Trophoblast cell (in vitro differentiated cells and primary cell): ENCODE data around the gene AKAP13.

Experiments
- DNase-seq, 2 donors: peaks; one replicate each; pipeline ENCODE4 v3.0.0-alpha.2; 2016
- H2AFZ ChIP-seq: 2 replicates; pipeline ENCODE4 v1.6.1; 2013; ENCODE audit warnings: low read length, moderate library complexity, mild to moderate bottlenecking; ENCODE audit not compliant: insufficient read depth, poor library complexity
- H2AK5ac ChIP-seq: 2 replicates; pipeline ENCODE4 v1.6.1; 2013; ENCODE audit warnings: mild to moderate bottlenecking, low read length
- H2BK120ac ChIP-seq: 2 replicates; pipeline ENCODE4 v1.6.1; 2013; ENCODE audit warnings: low read length, mild to moderate bottlenecking, moderate library complexity; ENCODE audit not compliant: insufficient read depth, poor library complexity
- H2BK12ac ChIP-seq: 2 replicates; pipeline ENCODE4 v1.6.1; 2013; ENCODE audit warnings: mild to moderate bottlenecking, low read length, moderate library complexity
- H2BK5ac ChIP-seq: 2 replicates; pipeline ENCODE4 v1.6.1; 2013; ENCODE audit warnings: low read length, low read depth, moderate library complexity, mild to moderate bottlenecking; ENCODE audit not compliant: poor library complexity
- H3K14ac ChIP-seq: 2 replicates; pipeline ENCODE4 v1.6.1; 2013; ENCODE audit warnings: mild to moderate bottlenecking, low read length
- H3K18ac ChIP-seq: 2 replicates; pipeline ENCODE4 v1.6.1; 2013; ENCODE audit warnings: mild to moderate bottlenecking, low read length
- H3K23ac ChIP-seq: 2 replicates; pipeline ENCODE4 v1.6.1; 2013; ENCODE audit warnings: low read length
- H3K27ac ChIP-seq: 2 replicates; pipeline ENCODE4 v1.5.1; 2013; ENCODE audit warnings: low read depth, mild to moderate bottlenecking, inconsistent platforms, low read length, moderate library complexity
- H3K27me3 ChIP-seq: 2 replicates; pipeline ENCODE4 v1.6.1; 2013; ENCODE audit warnings: inconsistent platforms, mild to moderate bottlenecking, low read length, moderate library complexity; ENCODE audit not compliant: insufficient read depth
- H3K36me3 ChIP-seq, 2 experiments: 1 replicate in 1 of 2; 2 replicates in 1 of 2; pipeline ENCODE4 v1.6.1; 2013; ENCODE audit warnings: low read length in 2 of 2, mild to moderate bottlenecking in 2 of 2, moderate library complexity in 1 of 2; ENCODE audit not compliant: insufficient read depth in 2 of 2, control insufficient read depth in 1 of 2
- H3K4ac ChIP-seq: 2 replicates; pipeline ENCODE4 v1.6.1; 2013; ENCODE audit warnings: low read depth, mild to moderate bottlenecking, low read length, moderate library complexity
- H3K4me1 ChIP-seq, 2 experiments: 1 replicate in 1 of 2; 2 replicates in 1 of 2; pipeline ENCODE4 v1.6.1; 2013; ENCODE audit warnings: low read length in 2 of 2, mild to moderate bottlenecking in 2 of 2, moderate library complexity in 1 of 2; ENCODE audit not compliant: insufficient read depth in 2 of 2, control insufficient read depth in 1 of 2
- H3K4me2 ChIP-seq: 2 replicates; pipeline ENCODE4 v1.6.1; 2013; ENCODE audit warnings: inconsistent platforms, mild to moderate bottlenecking, low read length, moderate library complexity
- H3K4me3 ChIP-seq: 2 replicates; pipeline ENCODE4 v1.5.1; 2013; ENCODE audit warnings: mild to moderate bottlenecking, low read depth, low read length, inconsistent platforms
- H3K79me1 ChIP-seq: one replicate; pipeline ENCODE4 v1.6.1; 2013; ENCODE audit warnings: low read length
- H3K79me2 ChIP-seq: 2 replicates; pipeline ENCODE4 v1.6.1; 2013; ENCODE audit warnings: low read length, mild to moderate bottlenecking; ENCODE audit not compliant: control insufficient read depth, insufficient read depth, poor library complexity
- H3K9ac ChIP-seq: 2 replicates; pipeline ENCODE4 v1.6.1; 2013; ENCODE audit warnings: mild to moderate bottlenecking, low read length
- H3K9me3 ChIP-seq: 2 replicates; pipeline ENCODE4 v1.6.1; 2013; ENCODE audit warnings: low read depth, mild to moderate bottlenecking, control low read depth, inconsistent platforms, low read length; ENCODE audit not compliant: insufficient read depth
- H4K12ac ChIP-seq: 2 replicates; pipeline ENCODE4 v1.6.1; 2013; ENCODE audit warnings: low read depth, mild to moderate bottlenecking, low read length, moderate library complexity
- H4K8ac ChIP-seq: 2 replicates; pipeline ENCODE4 v1.6.1; 2013; ENCODE audit warnings: low read depth, mild to moderate bottlenecking, low read length, moderate library complexity
- H4K91ac ChIP-seq: one replicate; pipeline ENCODE4 v1.6.1; 2013; ENCODE audit warnings: low read depth, mild to moderate bottlenecking, low read length, moderate library complexity
- WGBS: extraction: QIAGEN DNeasy Blood & Tissue Kit; methylation state at CpG from one replicate; pipeline ENCODE4 v1.1.7; 2013; ENCODE audit warnings: missing lambda C conversion rate; ENCODE audit not compliant: insufficient read length, insufficient coverage; ENCODE audit errors: extremely low coverage; 5-methylcytosine and 5-hydroxymethylcytosine counted together

The AKAP13 gene

DNA sequence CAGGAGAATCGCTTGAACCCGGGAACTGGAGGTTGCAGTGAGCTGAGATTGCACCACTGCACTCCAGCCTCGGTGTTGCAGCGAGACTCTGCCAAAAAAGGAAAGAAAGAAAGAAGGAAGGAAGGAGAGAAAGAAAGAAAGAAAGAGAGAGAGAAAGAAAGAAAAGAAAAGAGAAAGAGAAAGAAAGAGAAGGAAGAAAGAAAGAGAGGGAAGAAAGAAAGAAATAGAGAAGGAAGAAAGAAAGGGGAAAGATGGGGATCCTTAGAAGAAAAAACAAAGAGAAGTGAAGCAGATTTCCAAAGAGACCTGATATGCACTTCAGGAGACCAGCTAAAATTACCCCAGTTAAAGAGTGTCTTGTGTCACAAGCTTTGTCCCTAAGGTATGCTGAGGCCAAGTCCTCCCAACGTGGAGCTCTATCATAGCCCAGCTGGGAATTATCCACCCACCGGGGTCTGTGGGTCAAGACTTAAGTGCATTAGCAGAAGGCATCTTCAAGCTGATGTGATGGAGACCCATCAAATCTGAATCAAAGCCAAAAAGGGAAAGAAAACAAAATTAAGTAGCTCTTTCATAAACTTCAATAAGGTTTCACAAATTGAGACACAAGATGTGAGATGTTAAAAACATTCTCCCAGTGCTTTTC lies 17.8 kb upstream of the AKAP13 start:
- no peak overlapping the region for H2BK12ac ChIP-seq
- no peak overlapping the region for H3K18ac ChIP-seq
- H2AFZ ChIP-seq: no peak overlapping the region
- no peak overlapping the region for H3K9ac ChIP-seq
- no peak overlapping the region for H4K12ac ChIP-seq
- H3K4me1 ChIP-seq: peaks cover 0 to 2% of the 10 kb centered on the region in 2 experiments
- no peaks in the 10 kb centered on the region for H3K27me3 ChIP-seq
- no peak overlapping the region for H2BK5ac ChIP-seq
- H3K27ac ChIP-seq: no peak overlapping the region
- WGBS: no CpG with 5 or more reads among the region's 6 CpGs
- DNase-seq: no peak
- no peak overlapping the region for H2AK5ac ChIP-seq
- peaks cover 2% of the 10 kb centered on the region for H3K9me3 ChIP-seq
- H3K23ac ChIP-seq: no peak overlapping the region
- H3K79me1 ChIP-seq: no peaks in the 10 kb centered on the region
- no peak overlapping the region for H3K14ac ChIP-seq
- no peak overlapping the region for H4K91ac ChIP-seq
- H3K4me2 ChIP-seq: no peak overlapping the region
- no peak overlapping the region for H3K4ac ChIP-seq
- no peaks in the 10 kb centered on the region for H3K79me2 ChIP-seq
- H4K8ac ChIP-seq: no peak overlapping the region
- H3K4me3 ChIP-seq: no peak overlapping the region
- no peaks in the 10 kb centered on the region for H3K36me3 ChIP-seq
- no peak overlapping the region for H2BK120ac ChIP-seq

DNA sequence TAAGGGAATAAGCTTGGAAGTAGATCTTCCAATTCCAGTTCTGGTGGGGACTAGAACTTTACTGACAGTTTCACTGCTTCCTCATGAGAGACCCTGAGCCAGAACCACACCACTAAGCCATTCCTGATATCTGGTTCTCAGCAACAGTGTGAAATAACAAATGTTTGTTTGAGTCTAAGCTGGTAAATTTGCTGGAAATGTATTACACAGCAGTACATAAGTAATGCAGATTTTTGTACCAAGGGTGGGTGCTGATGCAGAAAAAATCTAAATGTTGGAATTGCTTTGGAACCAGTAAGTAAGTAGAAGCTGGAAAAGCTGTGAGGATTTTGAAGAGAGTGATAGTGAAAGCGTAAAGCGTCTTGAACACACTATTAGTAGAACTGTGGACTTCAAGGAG lies 14.4 kb upstream of the AKAP13 start:
- Histone ChIP-seq H4K8ac (no peak overlapping the region), H3K14ac (no peak overlapping the region), H3K18ac (no peak overlapping the region), H4K12ac (no peak overlapping the region), H2BK120ac (no peak overlapping the region), H3K9ac (no peak overlapping the region), H4K91ac (no peak overlapping the region), H3K27me3 (no peaks in the 10 kb centered on the region), H3K4me1 (no peaks in the 10 kb centered on the region), H3K4me2 (no peak overlapping the region), H3K27ac (no peak overlapping the region), H3K79me1 (no peaks in the 10 kb centered on the region), H2AK5ac (no peak overlapping the region), H2BK5ac (no peak overlapping the region), H2AFZ (no peak overlapping the region), H3K9me3 (no peaks in the 10 kb centered on the region), H3K36me3 (no peaks in the 10 kb centered on the region), H3K79me2 (no peaks in the 10 kb centered on the region), H3K4me3 (no peak overlapping the region), H3K23ac (no peak overlapping the region), H3K4ac (no peak overlapping the region), H2BK12ac (no peak overlapping the region)
- WGBS: no CpG with 5 or more reads among the region's 2 CpGs
- no peak for DNase-seq

GRCh38 chr15:85367741-85368140 lies 12.7 kb upstream of the AKAP13 start:
- no peak overlapping the region for H3K4me2 ChIP-seq
- no peaks in the 10 kb centered on the region for H3K79me1 ChIP-seq
- no peaks in the 10 kb centered on the region for H3K4me1 ChIP-seq
- no peak overlapping the region for H3K4ac ChIP-seq
- H3K14ac ChIP-seq: no peak overlapping the region
- H3K18ac ChIP-seq: no peak overlapping the region
- no peaks in the 10 kb centered on the region for H3K9me3 ChIP-seq
- WGBS: no CpG with 5 or more reads among the region's 4 CpGs
- DNase-seq: no peak
- no peaks in the 10 kb centered on the region for H3K36me3 ChIP-seq
- H4K8ac ChIP-seq: no peak overlapping the region
- H3K4me3 ChIP-seq: no peak overlapping the region
- no peaks in the 10 kb centered on the region for H3K27me3 ChIP-seq
- no peak overlapping the region for H3K23ac ChIP-seq
- no peak overlapping the region for H3K9ac ChIP-seq
- H4K91ac ChIP-seq: no peak overlapping the region
- H3K27ac ChIP-seq: no peak overlapping the region
- no peak overlapping the region for H2BK12ac ChIP-seq
- H2AK5ac ChIP-seq: no peak overlapping the region
- H2AFZ ChIP-seq: no peak overlapping the region
- H2BK5ac ChIP-seq: no peak overlapping the region
- no peak overlapping the region for H2BK120ac ChIP-seq
- no peak overlapping the region for H4K12ac ChIP-seq
- no peaks in the 10 kb centered on the region for H3K79me2 ChIP-seq

DNA sequence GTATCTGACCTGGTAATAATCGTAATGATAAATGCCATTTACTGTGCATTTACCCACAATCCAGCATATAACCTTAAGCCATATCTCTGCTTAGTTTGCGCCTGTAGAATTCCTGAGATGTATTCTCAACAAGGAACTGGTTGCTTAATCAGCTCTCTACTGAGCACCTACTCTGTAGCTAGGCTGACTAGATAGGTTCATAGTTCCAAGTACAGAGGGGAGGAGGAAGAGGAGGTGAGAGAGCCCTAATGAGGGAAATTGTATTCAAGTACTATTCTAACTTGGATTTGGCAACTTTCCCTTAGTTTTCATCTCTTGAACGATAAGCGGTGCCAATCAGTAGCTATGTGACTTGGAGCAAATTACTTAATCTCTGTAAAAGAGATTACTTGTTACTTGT lies 5.6 kb upstream of the AKAP13 start:
- no peak overlapping the region for H2BK12ac ChIP-seq
- H3K9me3 ChIP-seq: peaks cover 1% of the 10 kb centered on the region
- H4K91ac ChIP-seq: no peak overlapping the region
- no peak overlapping the region for H3K4me3 ChIP-seq
- no peak overlapping the region for H3K4ac ChIP-seq
- H3K4me1 ChIP-seq: peaks cover 2% of the 10 kb centered on the region in 2 experiments
- H4K8ac ChIP-seq: no peak overlapping the region
- H3K79me2 ChIP-seq: no peaks in the 10 kb centered on the region
- H3K14ac ChIP-seq: no peak overlapping the region
- no peak overlapping the region for H2AFZ ChIP-seq
- H3K27me3 ChIP-seq: no peaks in the 10 kb centered on the region
- H3K36me3 ChIP-seq: no peaks in the 10 kb centered on the region
- no peak overlapping the region for H3K23ac ChIP-seq
- H2BK5ac ChIP-seq: no peak overlapping the region
- no peak overlapping the region for H2AK5ac ChIP-seq
- H4K12ac ChIP-seq: no peak overlapping the region
- no peak overlapping the region for H3K4me2 ChIP-seq
- no peak overlapping the region for H3K18ac ChIP-seq
- no peak overlapping the region for H3K27ac ChIP-seq
- no peaks in the 10 kb centered on the region for H3K79me1 ChIP-seq
- H2BK120ac ChIP-seq: no peak overlapping the region
- H3K9ac ChIP-seq: no peak overlapping the region
- WGBS: no CpG with 5 or more reads among the region's 4 CpGs
- DNase-seq: peak in 1 of 2 donors; percentile 43
